NCI-H2107 (cell line): ENCODE measurements around the gene THEMIS.
"Not testable (repeated sequence)": the region's sequence is repeated elsewhere in the genome, so short reads cannot be mapped to it uniquely, and the experiment has no call there.

Source experiments
- DNase-seq: peaks from one replicate; lab custom pipeline; 2025; lab: John Stamatoyannopoulos, UW

The THEMIS gene

GRCh38 chr6:127900935-127901334 is at the start of gene THEMIS:
THEMIS (minus strand) TSS chr6:127901058; CDS start chr6:127900932, 126 bp downstream.
- no peak for DNase-seq

- no peak for DNase-seq
These were observed 48.4 kb upstream of the THEMIS start for GRCh38 chr6:127949251-127949650.

GRCh38 chr6:127946388-127946787 is 45.5 kb upstream of the THEMIS start:
- no peak for DNase-seq

GRCh38 chr6:127945434-127946097 is 44.7 kb upstream of the THEMIS start:
- no peak for DNase-seq

- no peak for DNase-seq
These were observed 40.4 kb upstream of the THEMIS start for GRCh38 chr6:127941228-127941627.

- no peak for DNase-seq
These were observed 38.7 kb upstream of the THEMIS start for GRCh38 chr6:127939442-127940066.

- no peak for DNase-seq
These were observed 37.8 kb upstream of the THEMIS start for GRCh38 chr6:127938701-127939100.

- DNase-seq = no peak
These were observed 36.9 kb upstream of the THEMIS start for GRCh38 chr6:127937747-127938146.

- no peak for DNase-seq
These were observed 36.2 kb upstream of the THEMIS start for GRCh38 chr6:127937102-127937501.

GRCh38 chr6:127934956-127935355 is 34.1 kb upstream of the THEMIS start:
- no peak for DNase-seq

GRCh38 chr6:127933852-127934840 is 33.3 kb upstream of the THEMIS start:
- DNase-seq = no peak

GRCh38 chr6:127933137-127933536 is 32.3 kb upstream of the THEMIS start:
- no peak for DNase-seq

- DNase-seq = no peak
These were observed 31.9 kb upstream of the THEMIS start for GRCh38 chr6:127932708-127933107.

- not testable (repeated sequence) for DNase-seq
These were observed 25.6 kb upstream of the THEMIS start for GRCh38 chr6:127926441-127926840.

GRCh38 chr6:127924440-127924839 is 23.6 kb upstream of the THEMIS start:
- DNase-seq = no peak

GRCh38 chr6:127924031-127924430 is 23.2 kb upstream of the THEMIS start:
- DNase-seq = no peak

- DNase-seq = peak; percentile 6
These were observed 22.3 kb upstream of the THEMIS start for GRCh38 chr6:127923135-127923534.

- DNase-seq = no peak
These were observed 21.1 kb upstream of the THEMIS start for GRCh38 chr6:127921982-127922381.

- DNase-seq = no peak
These were observed 19.9 kb upstream of the THEMIS start for GRCh38 chr6:127920804-127921203.

- no peak for DNase-seq
These were observed 17.9 kb upstream of the THEMIS start for GRCh38 chr6:127918506-127919427.

- no peak for DNase-seq
These were observed 16.9 kb upstream of the THEMIS start for GRCh38 chr6:127917766-127918165.

- no peak for DNase-seq
These were observed 13.4 kb upstream of the THEMIS start for GRCh38 chr6:127914240-127914639.
